ENCODE data around the gene KCNQ5. TPM values are rescaled to one million over a fixed set of nuclear protein-coding genes. Genes with fewer than 3 reads are reported as not detected.

KCNQ5 gene
- total and polyA plus RNA-seq, 10 of the 15 experiments (the other 5 are each of a cell fraction or from before 2014, with no cell fraction given) = 0.60 to 16.2 (median 3.2) TPM

GRCh38 chr6:72740135-72740534 is 118.3 kb downstream of the KCNQ5 start (continued):
- TF ChIP-seq GATAD2B (conservative IDR thresholded peaks at IDR 0.05; ENCODE audit: low read depth) (0 out of 2 replicates have a peak, but pooled peaks have one; percentile 12), ZNF384 (IDR thresholded peaks at IDR 0.05; ENCODE audit: borderline replicate concordance, low read depth, low read length) (no peak), KLF5 (IDR thresholded peaks at IDR 0.05; ENCODE audit: partially characterized antibody) (no peak), RCOR1 (conservative IDR thresholded peaks at IDR 0.05; ENCODE audit: low read depth, low read length) (no peak), BMI1 (IDR thresholded peaks at IDR 0.05; ENCODE audit: borderline replicate concordance) (0 out of 2 replicates have a peak, but pooled peaks have one; percentile 26), MEF2B (IDR thresholded peaks at IDR 0.05; ENCODE audit: partially characterized antibody, poor library complexity, severe bottlenecking) (no peak), FOXK2 (IDR thresholded peaks at IDR 0.05) (no peak), DPF2 (IDR thresholded peaks at IDR 0.05) (peak; percentile 95), MXI1 (IDR thresholded peaks at IDR 0.05; ENCODE audit: low read depth, low read length) (peak; percentile 38; the same call in 1 of the 2 replicates), RAD51 (IDR thresholded peaks at IDR 0.05) (no peak), PKNOX1 (IDR thresholded peaks at IDR 0.05) (no peak), FOXM1 (IDR thresholded peaks at IDR 0.05; ENCODE audit: low read depth, low read length) (0 out of 2 replicates have a peak, but pooled peaks have one; percentile 33), YBX1 (IDR thresholded peaks at IDR 0.05) (no peak), MEF2A (IDR thresholded peaks at IDR 0.05; ENCODE audit: insufficient read depth, low read depth, low read length) (0 out of 2 replicates have a peak, but pooled peaks have one; percentile 56), MLLT1 (IDR thresholded peaks at IDR 0.05) (no peak), IKZF1 (conservative IDR thresholded peaks at IDR 0.05) (peak; percentile 64), TCF7 (IDR thresholded peaks at IDR 0.05; ENCODE audit: borderline replicate concordance) (no peak), ZNF207 (IDR thresholded peaks at IDR 0.05; ENCODE audit: borderline replicate concordance) (no peak), IRF3 (IDR thresholded peaks at IDR 0.05) (no peak), EZH2 (IDR thresholded peaks at IDR 0.05; ENCODE audit: borderline replicate concordance, control insufficient read depth, low read depth, low read length) (no peak), BRCA1 (IDR thresholded peaks at IDR 0.05; ENCODE audit: low read depth, low read length) (no peak), RB1 (IDR thresholded peaks at IDR 0.05; ENCODE audit: borderline replicate concordance) (no peak), ZBTB11 (CRISPR knock-in tag; IDR thresholded peaks at IDR 0.05) (no peak), ESRRA (IDR thresholded peaks at IDR 0.05; ENCODE audit: low read length) (no peak), JUNB (IDR thresholded peaks at IDR 0.05) (peak; percentile 95)

All from GM12878 (cell line).